Measurements from ENCODE around the gene HPCAL1.

DNA sequence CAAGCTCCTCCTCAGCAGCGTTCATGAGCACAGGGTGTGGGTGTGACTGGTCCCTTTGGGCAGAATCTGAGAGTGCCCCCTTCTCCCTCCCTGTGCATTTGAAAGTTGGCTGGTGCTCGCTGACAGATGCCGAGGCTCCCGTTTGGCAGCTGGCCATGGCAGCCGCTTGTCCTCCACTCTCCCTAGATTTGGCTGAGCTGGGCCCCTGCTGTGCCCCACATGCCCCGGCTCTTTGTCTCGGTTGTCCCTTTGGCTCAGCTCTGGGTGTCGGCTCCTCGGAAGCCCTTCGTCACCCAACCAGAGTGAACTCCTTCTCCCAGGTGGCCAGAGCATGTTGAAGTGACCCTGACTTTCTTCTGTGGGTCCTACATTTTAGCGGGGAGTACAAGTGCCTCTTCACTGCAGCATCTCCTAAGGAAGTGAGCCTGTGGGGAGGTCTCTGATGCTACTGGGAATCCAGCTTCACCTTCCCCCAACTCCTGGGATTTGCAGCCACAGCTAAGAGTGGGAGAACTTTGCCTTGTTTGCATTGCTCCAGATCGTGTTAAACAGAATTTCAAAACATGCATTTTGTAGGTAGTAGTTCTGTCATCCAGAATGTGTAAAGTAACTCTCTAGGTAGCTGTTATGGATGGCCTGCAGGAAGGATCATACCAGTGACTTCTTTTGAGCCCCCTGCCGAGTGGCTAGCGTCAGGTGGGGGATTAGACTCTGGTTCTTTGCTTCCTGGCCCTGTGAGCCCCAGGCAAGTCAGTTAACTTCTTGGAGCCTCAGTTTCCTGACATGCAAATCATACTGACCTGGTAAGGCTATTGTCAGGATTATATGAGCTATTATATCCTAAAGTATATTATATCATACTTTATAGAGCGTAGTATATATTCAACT is 24.2 kb downstream of the HPCAL1 start:
- TF ChIP-seq, protein P1, sequence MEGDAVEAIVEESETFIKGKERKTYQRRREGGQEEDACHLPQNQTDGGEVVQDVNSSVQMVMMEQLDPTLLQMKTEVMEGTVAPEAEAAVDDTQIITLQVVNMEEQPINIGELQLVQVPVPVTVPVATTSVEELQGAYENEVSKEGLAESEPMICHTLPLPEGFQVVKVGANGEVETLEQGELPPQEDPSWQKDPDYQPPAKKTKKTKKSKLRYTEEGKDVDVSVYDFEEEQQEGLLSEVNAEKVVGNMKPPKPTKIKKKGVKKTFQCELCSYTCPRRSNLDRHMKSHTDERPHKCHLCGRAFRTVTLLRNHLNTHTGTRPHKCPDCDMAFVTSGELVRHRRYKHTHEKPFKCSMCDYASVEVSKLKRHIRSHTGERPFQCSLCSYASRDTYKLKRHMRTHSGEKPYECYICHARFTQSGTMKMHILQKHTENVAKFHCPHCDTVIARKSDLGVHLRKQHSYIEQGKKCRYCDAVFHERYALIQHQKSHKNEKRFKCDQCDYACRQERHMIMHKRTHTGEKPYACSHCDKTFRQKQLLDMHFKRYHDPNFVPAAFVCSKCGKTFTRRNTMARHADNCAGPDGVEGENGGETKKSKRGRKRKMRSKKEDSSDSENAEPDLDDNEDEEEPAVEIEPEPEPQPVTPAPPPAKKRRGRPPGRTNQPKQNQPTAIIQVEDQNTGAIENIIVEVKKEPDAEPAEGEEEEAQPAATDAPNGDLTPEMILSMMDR (IDR thresholded peaks at IDR 0.05), result no peak
- TF ChIP-seq POLR2A (IDR thresholded peaks at IDR 0.05), result no peak
